ENCODE data around the gene AUTS2.

DNA sequence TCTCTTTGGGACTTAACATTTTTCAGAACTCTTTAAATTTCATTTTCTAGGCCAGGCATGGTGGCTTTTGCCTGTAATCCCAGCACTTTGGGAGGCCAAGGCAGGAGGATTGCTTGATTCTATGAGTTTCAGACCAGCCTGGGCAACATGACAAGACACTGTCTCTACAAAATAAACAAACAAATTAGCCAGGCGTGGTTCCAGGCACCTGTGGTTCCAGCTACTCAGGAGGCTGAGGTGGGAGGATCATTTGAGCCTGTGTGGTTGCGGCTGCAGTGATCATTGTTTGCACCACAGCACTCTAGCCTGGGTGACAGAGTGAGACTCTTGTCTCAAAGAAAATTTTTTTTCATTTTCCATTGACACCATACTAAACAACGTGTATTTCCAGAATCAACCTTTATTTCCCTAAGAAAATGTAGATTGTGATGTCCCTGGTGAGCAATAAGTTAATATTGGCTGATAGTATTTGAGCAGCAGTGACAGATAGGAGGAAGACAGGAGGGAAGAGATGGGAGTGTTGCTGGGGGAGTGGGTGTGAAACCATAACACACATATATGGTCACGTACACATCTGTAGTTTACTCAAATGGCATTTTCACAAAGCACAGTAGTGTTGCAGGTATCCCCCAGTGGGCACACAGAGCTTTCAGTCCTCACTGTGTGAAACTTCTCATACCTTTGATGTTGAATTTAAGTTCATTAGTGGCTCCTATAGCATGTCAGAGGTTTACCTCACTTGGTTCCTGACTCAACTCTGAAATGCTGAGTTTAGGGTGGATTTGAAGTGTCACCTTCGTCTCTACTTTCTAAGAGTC lies 205.6 kb downstream of the AUTS2 start:
- TF ChIP-seq, protein P1, sequence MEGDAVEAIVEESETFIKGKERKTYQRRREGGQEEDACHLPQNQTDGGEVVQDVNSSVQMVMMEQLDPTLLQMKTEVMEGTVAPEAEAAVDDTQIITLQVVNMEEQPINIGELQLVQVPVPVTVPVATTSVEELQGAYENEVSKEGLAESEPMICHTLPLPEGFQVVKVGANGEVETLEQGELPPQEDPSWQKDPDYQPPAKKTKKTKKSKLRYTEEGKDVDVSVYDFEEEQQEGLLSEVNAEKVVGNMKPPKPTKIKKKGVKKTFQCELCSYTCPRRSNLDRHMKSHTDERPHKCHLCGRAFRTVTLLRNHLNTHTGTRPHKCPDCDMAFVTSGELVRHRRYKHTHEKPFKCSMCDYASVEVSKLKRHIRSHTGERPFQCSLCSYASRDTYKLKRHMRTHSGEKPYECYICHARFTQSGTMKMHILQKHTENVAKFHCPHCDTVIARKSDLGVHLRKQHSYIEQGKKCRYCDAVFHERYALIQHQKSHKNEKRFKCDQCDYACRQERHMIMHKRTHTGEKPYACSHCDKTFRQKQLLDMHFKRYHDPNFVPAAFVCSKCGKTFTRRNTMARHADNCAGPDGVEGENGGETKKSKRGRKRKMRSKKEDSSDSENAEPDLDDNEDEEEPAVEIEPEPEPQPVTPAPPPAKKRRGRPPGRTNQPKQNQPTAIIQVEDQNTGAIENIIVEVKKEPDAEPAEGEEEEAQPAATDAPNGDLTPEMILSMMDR (IDR thresholded peaks at IDR 0.05): no peak
- TF ChIP-seq EP300 (IDR thresholded peaks at IDR 0.05): no peak
- TF ChIP-seq POLR2AphosphoS5 (IDR thresholded peaks at IDR 0.05): no peak
